ENCODE measurements around the gene LARGE1. TPM values are rescaled to one million over a fixed set of nuclear protein-coding genes. Genes with fewer than 3 reads are reported as not detected.

The LARGE1 gene
- total and polyA plus RNA-seq, 2 of the 8 experiments (the other 6 are each of a cell fraction or from before 2014, with no cell fraction given) = 43.7 to 83.0 TPM

GRCh38 chr22:33867971-33868370 lies 52.3 kb downstream of the LARGE1 start:
- Histone ChIP-seq H3K4me1 (replicated peaks in 1 of 4; ENCODE audit: control insufficient read depth in 3 of 4, insufficient read depth in 4 of 4, low read length in 3 of 4) (peaks cover 0 to 12% (median 0%) of the 10 kb centered on the region in 4 experiments; a peak in 3 of 7 replicates), H3K4me2 (ENCODE audit: insufficient read depth in 1 of 2, low read depth in 2 of 2, low read length in 2 of 2) (no peak overlapping the region), H3K9ac (replicated peaks in 1 of 4; ENCODE audit: extremely low read depth in 1 of 4, low read depth in 3 of 4, low read length in 3 of 4) (no peak overlapping the region), H4K20me1 (replicated peaks in 1 of 2; ENCODE audit: control insufficient read depth in 1 of 2, insufficient read depth in 2 of 2, low read length in 2 of 2) (peaks cover 15 to 22% of the 10 kb centered on the region in 2 experiments), H3K9me3 (ENCODE audit: insufficient read depth in 2 of 2, low read depth in 1 of 2, low read length in 1 of 2) (no peaks in the 10 kb centered on the region), H3K27me3 (replicated peaks in 1 of 4; ENCODE audit: control insufficient read depth in 3 of 4, extremely low read depth in 1 of 4, insufficient read depth in 3 of 4, low read length in 3 of 4) (no peaks in the 10 kb centered on the region), H3K14ac (ENCODE audit: insufficient read length) (no peak overlapping the region), H2BK12ac (ENCODE audit: low read depth, low read length) (no peak overlapping the region), H4K5ac (ENCODE audit: insufficient read length, low read depth, low read length) (no peak overlapping the region), H2BK120ac (replicated peaks; ENCODE audit: low read depth, low read length) (no peak overlapping the region), H2AFZ (ENCODE audit: low read length) (no peak overlapping the region), H3K23ac (ENCODE audit: insufficient read length) (no peak overlapping the region), H3K79me1 (ENCODE audit: low read depth, low read length) (peaks cover 23% of the 10 kb centered on the region), H3K4me3 (ENCODE audit: extremely low read depth in 1 of 4, insufficient read depth in 2 of 4, low read depth in 3 of 4, low read length in 4 of 4) (no peak overlapping the region), H2BK5ac (ENCODE audit: low read depth, low read length) (no peak overlapping the region), H3K56ac (replicated peaks; ENCODE audit: insufficient read length, low read depth, low read length) (no peak overlapping the region), H4K8ac (ENCODE audit: extremely low read depth, insufficient read depth, low read length) (no peak overlapping the region), H3K27ac (ENCODE audit: low read depth, low read length) (no peak overlapping the region), H2BK20ac (ENCODE audit: low read length) (no peak overlapping the region), H3K18ac (ENCODE audit: extremely low read depth, low read length) (no peak overlapping the region), H3K36me3 (ENCODE audit: control insufficient read depth in 2 of 4, insufficient read depth in 4 of 4, low read length in 3 of 4) (no peaks in the 10 kb centered on the region; a peak in 1 of 8 replicates), H4K91ac (replicated peaks; ENCODE audit: insufficient read length, low read length) (no peak overlapping the region), H2BK15ac (ENCODE audit: low read length) (no peak overlapping the region), H2AK5ac (ENCODE audit: low read depth, low read length) (no peak overlapping the region), H3K79me2 (ENCODE audit: control insufficient read depth in 1 of 2, insufficient read depth in 2 of 2, low read length in 2 of 2) (peaks cover 35 to 100% of the 10 kb centered on the region in 2 experiments), H3K23me2 (ENCODE audit: low read depth, low read length) (no peaks in the 10 kb centered on the region), H3K4ac (replicated peaks; ENCODE audit: insufficient read length, low read depth, low read length) (no peak overlapping the region)
- ChIA-PET POLR2A (ENCODE audit: partially characterized antibody) (no interaction called here), CTCF (ENCODE audit: partially characterized antibody) (no interaction called here)
- no peak for FAIRE-seq
- no peak for DNase-seq (ENCODE audit: low read depth in 1 of 2, low spot score in 2 of 2)
- WGBS, 2 experiments (ENCODE audit: extremely low coverage in 1 of 2, insufficient coverage in 1 of 2, insufficient read length in 1 of 2, insufficient replicate concordance in 2 of 2, low coverage in 1 of 2, low lambda C conversion rate in 2 of 2, missing lambda C conversion rate in 1 of 2) = 85% methylated on average over 9 of the region's 9 CpGs; no CpG with 5 or more reads in 1 of the 2 experiments
- TF ChIP-seq USF2 (IDR thresholded peaks at IDR 0.05; ENCODE audit: low read length) = no peak
- TF ChIP-seq SP4 (IDR thresholded peaks at IDR 0.05; ENCODE audit: low read length) = no peak
- no peak for TF ChIP-seq SP1 (IDR thresholded peaks at IDR 0.05; ENCODE audit: low read depth, low read length)
- TF ChIP-seq RNF2 (IDR thresholded peaks at IDR 0.05; ENCODE audit: borderline replicate concordance, low read depth, low read length, missing control alignments, poor library complexity, severe bottlenecking) = no peak
- no peak for TF ChIP-seq EZH2 (IDR thresholded peaks at IDR 0.05; ENCODE audit: low read depth, low read length, severe bottlenecking)
- TF ChIP-seq ATF2 (IDR thresholded peaks at IDR 0.05; ENCODE audit: low read length) = no peak
- no peak for TF ChIP-seq NRF1 (IDR thresholded peaks at IDR 0.05; ENCODE audit: low read depth, low read length)
- TF ChIP-seq KDM1A (IDR thresholded peaks at IDR 0.05; ENCODE audit: borderline replicate concordance, low read length) = no peak
- TF ChIP-seq, protein P1, sequence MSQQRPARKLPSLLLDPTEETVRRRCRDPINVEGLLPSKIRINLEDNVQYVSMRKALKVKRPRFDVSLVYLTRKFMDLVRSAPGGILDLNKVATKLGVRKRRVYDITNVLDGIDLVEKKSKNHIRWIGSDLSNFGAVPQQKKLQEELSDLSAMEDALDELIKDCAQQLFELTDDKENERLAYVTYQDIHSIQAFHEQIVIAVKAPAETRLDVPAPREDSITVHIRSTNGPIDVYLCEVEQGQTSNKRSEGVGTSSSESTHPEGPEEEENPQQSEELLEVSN (IDR thresholded peaks at IDR 0.05) = no peak
- no peak for TF ChIP-seq TEAD4 (IDR thresholded peaks at IDR 0.05; ENCODE audit: low read depth, low read length)
- TF ChIP-seq ASH2L (IDR thresholded peaks at IDR 0.05; ENCODE audit: low read length) = no peak
